Stimulated activated CD8-positive, alpha-beta memory T cell treated with anti-CD3 and anti-CD28 coated beads, Interleukin-7, amount 100 ng/mL, for 1 hour (primary cell): ENCODE measurements around the gene CDHR3.
"Not testable (repeated sequence)": the region's sequence is repeated elsewhere in the genome, so short reads cannot be mapped to it uniquely, and the experiment has no call there.

Source experiments
- DNase-seq, 2 donors: peaks; one replicate each; pipeline ENCODE4 v3.0.0-alpha.2; 2020; ENCODE audit warnings: low read depth in 2 of 2

Gene CDHR3

GRCh38 chr7:105963038-105963667, at the start of gene CDHR3:
TSS of gene CDHR3 (plus strand) at chr7:105963264. CDS start at chr7:105963319, 55 bp downstream.
- DNase-seq: no peak

GRCh38 chr7:105913947-105914346, 49.1 kb upstream of the CDHR3 start:
- no peak for DNase-seq

GRCh38 chr7:105916603-105917002, 46.5 kb upstream of the CDHR3 start:
- DNase-seq: no peak

- DNase-seq: no peak
These were observed 45.4 kb upstream of the CDHR3 start for GRCh38 chr7:105917659-105918058.

- no peak for DNase-seq
These were observed 42.3 kb upstream of the CDHR3 start for GRCh38 chr7:105920766-105921165.

GRCh38 chr7:105924945-105925344, 38.1 kb upstream of the CDHR3 start:
- DNase-seq: no peak

- no peak for DNase-seq
These were observed 36.9 kb upstream of the CDHR3 start for GRCh38 chr7:105926131-105926530.

- DNase-seq: no peak
These were observed 31.9 kb upstream of the CDHR3 start for GRCh38 chr7:105931179-105931578.

GRCh38 chr7:105932835-105933477, 30.1 kb upstream of the CDHR3 start:
- DNase-seq: no peak

GRCh38 chr7:105934572-105935185, 28.4 kb upstream of the CDHR3 start:
- DNase-seq: no peak

GRCh38 chr7:105935250-105935649, 27.8 kb upstream of the CDHR3 start:
- DNase-seq: no peak

GRCh38 chr7:105937411-105937810, 25.7 kb upstream of the CDHR3 start:
- DNase-seq: no peak

GRCh38 chr7:105940109-105940508, 23.0 kb upstream of the CDHR3 start:
- DNase-seq: no peak

- no peak for DNase-seq
These were observed 21.5 kb upstream of the CDHR3 start for GRCh38 chr7:105941596-105941995.

- DNase-seq: no peak
These were observed 19.6 kb upstream of the CDHR3 start for GRCh38 chr7:105943486-105943885.

GRCh38 chr7:105945848-105946247, 17.2 kb upstream of the CDHR3 start:
- DNase-seq: no peak

GRCh38 chr7:105951597-105951996, 11.5 kb upstream of the CDHR3 start:
- no peak for DNase-seq

- no peak for DNase-seq
These were observed 10.0 kb upstream of the CDHR3 start for GRCh38 chr7:105952917-105953595.

GRCh38 chr7:105954711-105955110, 8.4 kb upstream of the CDHR3 start:
- DNase-seq: no peak

- not testable (repeated sequence) for DNase-seq
These were observed 7.2 kb upstream of the CDHR3 start for GRCh38 chr7:105955651-105956466.

GRCh38 chr7:105958012-105958411, 5.1 kb upstream of the CDHR3 start:
- DNase-seq: no peak

GRCh38 chr7:105962353-105962752, 711 bp upstream of the CDHR3 start:
- no peak for DNase-seq
